Stimulated activated CD4-positive, alpha-beta T cell treated with anti-CD3 and anti-CD28 coated beads, Interleukin-15, amount 100 ng/mL, for 24 hours (primary cell): Measurements from ENCODE around the gene GOLGA6L2.
"Not testable (repeated sequence)": the region's sequence is repeated elsewhere in the genome, so short reads cannot be mapped to it uniquely, and the experiment has no call there.

Source experiments
- DNase-seq: peaks from one replicate; pipeline ENCODE4 v3.0.0-alpha.2; 2020

Gene GOLGA6L2, protein sequence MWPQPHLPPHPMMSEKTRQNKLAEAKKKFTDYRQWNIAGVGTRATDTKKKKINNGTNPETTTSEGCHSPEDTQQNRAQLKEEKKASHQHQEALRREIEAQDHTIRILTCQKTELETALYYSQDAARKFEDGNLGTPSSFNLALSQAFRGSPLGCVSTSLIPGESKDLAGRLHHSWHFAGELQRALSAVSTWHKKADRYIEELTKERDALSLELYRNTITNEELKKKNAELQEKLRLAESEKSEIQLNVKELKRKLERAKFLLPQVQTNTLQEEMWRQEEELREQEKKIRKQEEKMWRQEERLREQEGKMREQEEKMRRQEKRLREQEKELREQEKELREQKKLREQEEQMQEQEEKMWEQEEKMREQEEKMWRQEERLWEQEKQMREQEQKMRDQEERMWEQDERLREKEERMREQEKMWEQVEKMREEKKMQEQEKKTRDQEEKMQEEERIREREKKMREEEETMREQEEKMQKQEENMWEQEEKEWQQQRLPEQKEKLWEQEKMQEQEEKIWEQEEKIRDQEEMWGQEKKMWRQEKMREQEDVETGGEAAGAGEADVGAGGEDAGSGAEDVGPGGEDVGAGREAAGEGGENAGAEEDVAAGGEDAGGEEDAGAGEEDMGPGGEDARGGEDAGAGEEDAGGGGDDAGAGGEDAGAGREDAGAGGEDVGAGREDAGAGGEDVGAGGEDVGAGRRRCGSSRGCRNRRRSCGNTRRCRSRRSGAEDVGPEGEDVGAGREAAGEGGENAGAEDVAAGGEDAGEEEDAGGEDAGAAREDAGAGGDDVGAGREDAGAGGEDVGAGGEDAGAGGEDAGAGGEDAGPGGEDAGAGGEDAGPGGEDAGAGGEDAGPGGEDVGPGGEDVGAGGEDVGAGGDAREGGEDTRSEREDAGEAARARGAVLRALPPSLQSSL

DNA sequence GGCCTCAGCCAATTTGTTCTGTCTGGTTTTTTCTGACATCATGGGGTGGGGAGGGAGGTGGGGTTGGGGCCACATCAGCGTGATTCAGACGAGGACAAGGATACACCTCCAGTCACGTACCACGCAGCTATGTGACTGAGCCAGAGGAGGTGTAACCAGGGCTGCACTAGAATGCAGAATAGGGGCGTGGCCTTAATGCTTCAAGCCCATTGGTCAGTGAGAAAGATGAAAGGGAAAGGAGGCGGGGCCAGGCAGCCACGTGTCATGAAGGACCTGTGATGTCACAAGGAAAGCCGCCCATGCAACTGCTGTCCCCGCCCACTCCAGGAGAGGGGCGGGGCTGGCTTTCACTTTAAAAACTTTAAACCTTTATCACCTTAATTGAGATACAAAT, at the start of gene GOLGA6L2:
GOLGA6L2 (minus strand) TSS at position 137 of the 394 bp plus-strand sequence; CDS start at position 75, 62 bp downstream.
- DNase-seq: peak; percentile 28

DNA sequence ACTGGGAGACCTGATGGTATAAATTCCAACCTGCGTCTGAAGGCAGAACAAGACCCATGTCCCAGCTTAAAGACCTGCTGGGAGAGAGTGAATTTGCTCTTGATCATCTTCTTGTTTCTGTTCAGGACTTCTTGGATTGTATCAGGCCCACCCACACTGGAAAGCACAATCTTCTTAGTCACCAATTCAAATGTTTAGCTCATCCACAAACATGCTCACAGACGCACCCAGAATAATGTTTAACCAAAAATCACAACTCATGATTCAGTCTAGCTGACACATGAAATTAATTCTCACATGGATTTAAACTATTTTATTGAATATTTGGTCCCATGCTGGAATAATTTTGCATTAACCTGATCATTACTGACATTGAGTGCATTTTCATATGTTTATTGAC, 37.8 kb upstream of the GOLGA6L2 start:
- no peak for DNase-seq

DNA sequence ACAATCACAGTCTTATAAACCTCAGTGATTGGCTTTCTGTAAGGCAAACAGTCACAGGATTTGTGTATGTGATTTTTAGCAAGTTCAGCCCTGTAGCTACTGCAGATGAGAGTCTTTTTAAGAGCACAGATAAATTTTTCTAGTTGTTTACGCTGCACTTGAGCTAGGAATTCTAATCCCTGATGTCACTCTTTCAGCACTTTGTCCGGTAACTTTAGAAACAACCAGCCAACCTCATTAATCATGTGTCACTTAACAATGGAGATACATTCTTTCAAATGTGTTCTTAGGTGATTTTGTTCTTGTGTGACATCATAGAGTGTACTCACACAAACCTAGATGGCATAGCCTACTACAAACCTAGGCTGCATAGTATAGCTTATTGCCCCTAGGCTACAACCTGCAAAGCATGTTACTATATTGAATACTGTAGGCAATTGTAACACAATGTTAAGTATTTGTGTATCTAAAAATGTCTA, 36.8 kb upstream of the GOLGA6L2 start:
- DNase-seq: no peak

DNA sequence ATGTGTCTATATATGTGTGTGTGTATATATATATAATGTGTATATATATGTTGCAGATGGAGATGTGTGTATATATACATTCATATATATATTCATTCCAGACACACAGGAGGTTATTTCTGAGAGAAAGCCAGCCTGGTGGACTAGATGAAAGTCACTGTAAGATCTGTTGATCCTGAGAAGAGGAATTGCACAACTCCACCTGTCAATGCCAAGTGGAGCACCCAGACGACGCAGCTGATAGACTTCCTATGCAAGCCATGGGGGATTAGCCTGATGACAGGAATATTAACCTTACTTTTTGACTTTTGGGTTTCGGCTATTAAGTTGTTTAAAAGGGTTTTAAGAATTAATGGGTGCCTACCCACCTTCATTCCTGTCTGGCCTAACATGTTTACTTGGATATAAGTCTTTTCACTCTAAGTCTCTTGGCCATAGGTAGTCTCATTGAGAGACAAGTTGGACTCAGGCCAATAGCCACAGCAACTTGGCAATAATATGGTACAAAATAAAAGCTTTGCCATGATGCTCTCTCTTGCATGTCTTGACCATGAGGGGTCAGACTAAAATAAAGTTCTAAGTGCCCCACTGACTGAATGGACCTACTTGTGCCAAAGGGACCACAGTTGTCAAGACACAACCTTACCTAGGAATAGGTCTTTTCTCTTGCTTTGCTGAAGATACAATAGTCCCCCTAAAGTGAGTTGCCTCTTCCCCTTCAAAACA, 35.9 kb upstream of the GOLGA6L2 start:
- DNase-seq: no peak

DNA sequence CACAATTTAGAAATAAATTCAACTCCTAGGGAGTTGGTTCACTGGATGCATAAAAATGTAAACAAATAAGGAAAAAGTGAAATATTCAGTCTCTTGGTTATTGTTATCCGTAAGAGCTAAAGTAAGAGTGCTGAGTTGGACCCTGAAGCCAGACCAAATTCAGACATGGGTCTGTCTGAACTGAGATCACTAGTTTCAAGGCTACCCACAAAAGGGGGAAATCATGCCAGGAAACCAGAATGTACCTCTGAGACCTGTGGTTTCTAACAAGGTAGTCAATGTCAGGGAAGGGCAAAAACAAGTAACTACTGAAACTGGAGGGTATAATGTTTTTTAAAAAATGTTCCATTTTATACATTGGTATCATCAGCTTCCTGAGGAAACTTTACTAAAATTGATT, 35.2 kb upstream of the GOLGA6L2 start:
- DNase-seq: no peak

DNA sequence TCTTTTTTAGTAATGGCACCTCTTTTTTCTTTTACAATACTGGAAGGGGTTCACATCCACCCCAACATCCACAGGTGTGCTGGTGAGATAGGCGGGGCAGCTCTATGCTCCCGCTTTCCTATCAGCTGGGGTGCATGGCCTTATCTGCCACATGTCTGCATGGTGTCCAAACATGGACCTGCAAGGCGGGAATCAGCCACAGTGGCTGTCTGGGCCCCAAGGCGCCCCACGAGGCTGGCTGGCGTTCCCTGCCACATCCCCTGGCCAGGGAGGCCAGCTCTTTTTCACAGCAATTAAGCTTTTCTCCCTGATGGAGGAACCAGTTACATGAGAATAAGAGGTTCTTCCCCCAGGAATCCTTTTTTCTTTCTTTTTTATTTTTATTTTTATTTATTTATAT, 30.9 kb upstream of the GOLGA6L2 start:
- DNase-seq: no peak

DNA sequence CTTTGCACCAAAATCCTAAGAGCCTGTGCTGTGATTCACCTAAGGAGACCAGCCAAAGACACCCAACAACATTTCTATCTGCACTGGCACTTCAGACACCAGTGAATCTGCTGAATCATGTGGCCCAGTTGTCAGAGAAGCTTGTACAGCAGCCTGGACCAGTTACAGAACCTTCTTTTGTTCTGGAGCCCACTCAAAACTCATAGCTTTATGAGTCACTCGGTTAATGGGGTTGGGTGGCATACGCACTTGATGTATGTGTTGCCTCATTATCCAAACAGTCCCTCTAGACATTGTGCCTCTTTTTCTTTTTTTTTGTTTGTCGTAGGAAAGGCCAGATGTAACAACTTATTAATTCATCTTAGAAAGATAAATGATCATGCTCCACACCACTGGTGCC, 25.6 kb upstream of the GOLGA6L2 start:
- DNase-seq: no peak

DNA sequence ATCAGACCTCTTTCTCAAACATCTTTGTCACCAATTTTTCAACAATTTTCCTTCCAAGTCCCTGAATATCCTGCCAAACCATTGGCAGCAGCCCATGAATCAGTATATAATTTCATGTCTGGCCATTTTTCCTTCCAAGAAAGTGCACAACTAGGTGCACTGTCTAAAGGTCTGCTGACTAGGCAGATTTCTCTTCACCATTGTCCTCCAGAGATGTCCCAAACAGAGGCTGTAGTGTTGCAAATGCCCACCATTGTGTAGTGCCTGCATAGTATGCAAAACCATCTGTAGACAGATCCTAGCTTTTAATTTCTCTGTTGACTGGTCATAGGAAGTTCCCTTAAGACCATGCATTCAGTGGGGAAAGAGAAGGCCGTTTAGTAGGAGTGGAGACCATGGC, 25.0 kb upstream of the GOLGA6L2 start:
- no peak for DNase-seq

DNA sequence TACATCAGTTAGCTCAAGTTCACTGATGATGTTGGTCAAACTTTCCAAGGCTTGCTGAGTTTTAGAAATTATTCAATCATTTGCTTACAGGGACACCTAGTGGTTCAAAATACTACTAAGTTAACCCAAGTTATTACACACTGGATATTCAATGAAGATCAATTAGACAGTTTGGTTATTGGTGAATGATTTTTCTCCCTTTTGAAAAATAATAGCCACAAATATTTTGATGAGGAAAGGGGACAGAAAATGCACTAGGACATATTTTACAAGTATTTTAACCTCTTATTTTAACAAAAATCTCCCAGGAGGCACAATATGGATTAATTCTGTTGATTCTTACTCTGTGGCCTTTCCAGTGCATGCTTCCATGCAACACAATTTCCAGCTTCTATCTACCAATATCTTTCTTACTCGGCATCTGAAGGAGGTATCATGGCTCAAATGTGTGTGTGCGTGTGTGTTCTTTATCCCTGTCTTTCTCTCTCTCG, 20.1 kb upstream of the GOLGA6L2 start:
- DNase-seq: no peak

DNA sequence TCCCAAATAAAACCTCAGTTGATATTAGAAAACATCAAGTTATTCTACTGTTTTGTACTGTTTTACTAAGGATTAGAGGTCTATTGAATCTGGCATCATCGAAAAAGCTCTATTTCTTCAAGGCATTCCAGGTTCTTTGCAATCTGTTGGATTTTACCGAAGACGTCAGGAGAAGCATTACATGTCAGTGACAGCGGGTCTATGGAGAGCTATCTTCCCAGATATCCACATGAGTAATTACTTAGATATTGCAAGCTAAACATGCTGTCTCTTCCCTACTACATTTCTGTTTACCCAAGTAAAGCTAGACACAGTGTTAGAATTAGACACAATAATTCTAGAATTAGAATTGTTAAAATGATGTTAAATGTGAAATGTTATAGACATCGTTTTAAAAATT, 10.8 kb upstream of the GOLGA6L2 start:
- DNase-seq: no peak

DNA sequence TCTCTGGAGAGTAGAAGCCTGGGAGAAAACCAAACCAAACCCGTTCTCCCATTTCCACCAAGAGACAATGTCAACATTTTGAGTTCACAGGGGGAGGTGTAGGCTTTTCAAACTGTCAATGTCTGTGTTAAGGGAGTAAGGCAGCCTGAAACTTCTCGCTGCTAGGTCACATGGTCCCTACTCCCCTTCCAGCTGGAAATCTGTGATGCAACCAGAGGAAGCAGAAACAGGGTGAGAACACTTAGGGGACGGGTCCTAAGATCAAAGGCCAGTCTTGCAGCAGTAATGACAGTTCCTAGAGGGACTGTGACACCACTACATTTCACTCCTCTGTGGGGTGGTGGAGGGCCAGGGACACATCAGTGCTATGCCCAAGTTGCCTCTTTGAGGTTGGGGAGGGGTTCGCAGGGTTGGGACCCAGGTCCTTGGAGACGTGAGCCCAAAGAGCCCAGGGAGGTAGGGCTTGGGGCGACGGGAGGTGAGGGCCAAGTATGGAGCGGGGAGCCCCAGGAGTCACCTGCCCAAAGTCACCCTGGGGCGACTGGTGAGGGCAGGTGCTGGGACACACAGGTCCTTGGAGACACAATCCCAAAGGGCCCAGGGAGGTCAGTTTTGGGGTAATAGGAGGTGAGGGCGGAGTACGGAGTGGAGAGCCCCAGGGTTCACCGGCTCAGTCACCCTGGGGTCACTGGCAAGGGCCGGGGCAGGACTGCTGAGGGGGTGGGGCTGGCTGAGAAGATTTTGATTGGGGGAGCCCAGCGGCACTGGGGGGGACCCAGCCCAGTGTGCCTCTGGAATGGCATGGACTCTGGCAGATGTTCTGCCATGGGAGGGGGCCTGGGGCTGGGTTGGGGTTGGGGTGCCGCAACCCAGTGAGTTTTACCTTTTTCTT, 582 bp downstream of the GOLGA6L2 start:
- DNase-seq: no peak

DNA sequence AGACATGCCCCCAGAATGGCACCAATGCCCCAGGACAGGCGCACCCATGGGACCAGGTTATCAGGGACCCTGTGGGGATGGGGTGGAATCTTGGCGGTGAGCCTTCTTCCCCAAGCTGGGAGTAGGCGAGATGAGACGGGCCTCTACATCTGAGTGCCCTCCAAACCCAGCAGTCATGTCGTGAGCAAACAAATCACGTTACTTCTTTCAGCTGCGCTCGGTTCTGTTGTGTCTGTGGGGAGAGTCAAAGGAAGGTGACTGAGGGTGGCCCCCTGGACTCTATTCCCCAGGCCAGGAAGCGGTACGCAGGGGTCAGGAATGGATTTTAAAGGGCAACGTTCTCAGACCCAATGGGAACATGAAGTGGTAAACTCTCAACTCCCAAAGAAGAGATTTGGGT, 2.8 kb downstream of the GOLGA6L2 start:
- no peak for DNase-seq

DNA sequence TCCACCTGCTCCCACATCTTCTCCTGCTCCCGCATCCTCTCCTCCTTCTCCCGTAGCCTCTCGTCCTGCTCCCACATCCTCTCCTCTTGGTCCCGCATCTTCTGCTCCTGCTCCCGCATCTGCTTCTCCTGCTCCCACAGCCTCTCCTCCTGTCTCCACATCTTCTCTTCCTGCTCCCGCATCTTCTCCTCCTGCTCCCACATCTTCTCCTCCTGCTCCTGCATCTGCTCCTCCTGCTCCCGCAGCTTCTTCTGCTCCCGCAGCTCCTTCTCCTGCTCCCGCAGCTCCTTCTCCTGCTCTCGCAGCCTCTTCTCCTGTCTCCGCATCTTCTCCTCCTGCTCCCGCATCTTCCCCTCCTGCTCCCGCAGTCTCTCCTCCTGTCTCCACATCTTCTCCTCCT, 5.8 kb downstream of the GOLGA6L2 start:
- no peak for DNase-seq

DNA sequence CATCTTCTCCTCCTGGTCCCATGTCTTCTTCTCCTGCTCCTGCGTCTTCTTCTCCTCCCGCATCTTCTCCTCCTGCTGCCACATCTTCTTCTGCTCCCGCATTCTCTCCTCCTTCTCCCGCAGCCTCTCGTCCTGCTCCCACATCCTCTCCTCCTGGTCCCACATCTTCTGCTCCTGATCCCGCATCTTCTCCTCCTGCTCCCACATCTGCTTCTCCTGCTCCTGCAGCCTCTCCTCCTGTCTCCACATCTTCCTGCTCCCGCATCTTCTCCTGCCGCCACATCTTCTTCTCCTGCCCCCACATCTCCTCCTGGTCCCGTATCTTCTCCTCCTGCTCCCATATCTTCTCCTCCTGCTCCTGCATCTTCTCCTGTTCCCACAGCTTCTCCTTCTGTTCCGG, 6.4 kb downstream of the GOLGA6L2 start:
- DNase-seq: no peak

DNA sequence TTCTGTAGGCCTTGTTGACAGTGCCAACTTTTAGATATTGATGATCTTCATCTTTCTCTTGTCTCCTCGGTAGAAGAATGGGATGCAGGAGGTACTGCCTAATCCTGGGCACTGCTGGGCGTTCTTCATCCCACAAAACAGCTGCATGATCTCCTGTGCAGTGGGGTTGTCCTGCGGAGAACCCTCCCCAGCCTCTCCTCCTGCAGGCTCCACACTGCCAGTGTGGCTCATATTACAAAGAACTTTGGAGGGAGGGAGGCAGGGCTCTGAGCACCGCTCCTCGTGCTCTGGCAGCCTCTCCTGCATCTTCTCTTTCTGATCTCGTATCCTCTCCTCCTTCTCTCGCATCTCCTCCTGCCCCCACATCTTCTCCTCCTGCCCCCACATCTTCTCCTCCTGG, 7.5 kb downstream of the GOLGA6L2 start:
- no peak for DNase-seq

DNA sequence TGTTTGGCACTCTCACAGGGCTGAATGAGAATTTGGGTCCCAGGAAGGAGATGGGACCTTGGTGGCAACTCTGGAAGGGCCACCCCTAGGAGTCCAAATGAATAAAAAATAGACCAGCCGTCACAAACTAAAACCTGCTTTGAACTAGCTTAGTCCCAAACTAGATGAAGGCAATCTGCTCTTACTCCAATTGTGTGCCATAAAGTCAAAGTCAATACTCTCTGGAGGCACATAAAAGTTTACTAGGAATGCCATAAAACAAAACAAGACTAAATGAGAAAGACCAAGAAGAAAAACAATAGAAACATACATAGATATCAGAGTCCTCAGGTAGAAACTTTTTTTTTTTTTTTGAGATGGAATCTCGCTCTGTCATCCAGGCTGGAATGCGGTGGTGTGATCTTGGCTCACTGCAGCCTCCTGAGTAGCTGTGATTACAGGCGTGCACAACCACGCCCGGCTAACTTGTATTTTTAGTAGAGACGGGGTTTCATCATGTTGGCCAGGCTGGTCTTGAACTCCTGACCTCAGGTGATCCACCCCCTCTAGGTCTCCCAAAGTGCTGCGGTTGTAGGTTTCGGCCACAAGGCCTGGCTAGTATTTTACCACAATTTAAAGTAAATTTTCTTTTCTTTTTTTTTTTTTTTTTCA, 8.1 kb downstream of the GOLGA6L2 start:
- no peak for DNase-seq

DNA sequence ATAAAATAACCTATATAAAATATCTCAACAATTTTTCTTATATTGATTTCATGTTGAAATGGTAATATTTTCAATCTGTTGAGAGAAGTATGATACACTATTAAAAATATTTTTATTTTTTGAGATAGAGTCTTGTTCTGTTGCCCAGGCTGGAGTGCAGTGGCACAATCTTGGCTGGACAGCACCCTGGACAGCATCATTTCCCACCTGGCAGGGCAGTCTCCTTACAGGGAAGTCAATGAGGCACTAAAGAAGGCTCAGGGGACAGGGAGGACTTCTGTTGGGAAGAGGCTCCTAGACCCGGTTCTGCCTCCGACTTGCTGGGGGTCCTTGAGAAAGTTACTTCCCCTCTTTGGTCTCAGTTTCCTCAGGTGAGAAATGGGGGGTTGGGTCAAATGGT, 9.4 kb downstream of the GOLGA6L2 start:
- DNase-seq: no peak

DNA sequence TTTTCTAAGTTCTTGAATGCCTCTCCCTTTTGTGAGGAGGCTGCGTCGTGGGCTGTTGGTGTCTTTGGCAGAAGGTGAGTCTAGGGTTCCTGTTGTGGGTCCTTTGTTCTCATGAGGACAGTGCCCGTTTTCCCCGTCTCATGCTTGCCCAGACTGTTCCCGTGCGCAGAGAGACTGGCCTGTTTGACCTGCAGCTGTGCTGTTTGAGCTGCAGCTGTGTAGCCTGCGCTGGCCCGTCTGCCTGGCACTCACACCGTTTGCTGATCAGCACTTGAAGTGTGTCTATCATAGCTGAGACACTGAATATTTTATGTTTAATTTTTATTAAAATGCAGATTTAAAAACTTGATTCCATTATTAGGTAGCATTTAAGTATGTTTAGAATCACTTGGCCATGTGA, 9.9 kb downstream of the GOLGA6L2 start:
- DNase-seq: no peak

DNA sequence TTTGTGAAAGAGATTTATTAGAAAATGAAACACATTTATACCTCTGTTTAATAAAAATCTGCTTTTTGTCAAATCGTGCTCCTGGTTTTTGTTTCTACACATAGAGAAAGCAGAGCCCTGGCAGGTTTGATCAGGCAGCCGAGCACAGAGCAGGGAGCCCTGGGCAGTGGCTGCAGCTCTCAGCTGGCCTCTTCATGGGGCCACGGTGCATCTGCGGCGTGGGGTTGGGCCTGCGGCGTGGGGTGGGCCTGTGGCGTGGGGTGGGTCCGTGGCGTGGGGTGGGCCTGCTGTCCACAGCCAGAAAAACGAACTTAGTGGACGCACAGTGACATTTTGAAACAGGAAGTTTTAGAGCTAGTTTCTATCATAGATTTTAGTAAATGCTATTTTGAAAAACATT, 10.6 kb downstream of the GOLGA6L2 start:
- no peak for DNase-seq

DNA sequence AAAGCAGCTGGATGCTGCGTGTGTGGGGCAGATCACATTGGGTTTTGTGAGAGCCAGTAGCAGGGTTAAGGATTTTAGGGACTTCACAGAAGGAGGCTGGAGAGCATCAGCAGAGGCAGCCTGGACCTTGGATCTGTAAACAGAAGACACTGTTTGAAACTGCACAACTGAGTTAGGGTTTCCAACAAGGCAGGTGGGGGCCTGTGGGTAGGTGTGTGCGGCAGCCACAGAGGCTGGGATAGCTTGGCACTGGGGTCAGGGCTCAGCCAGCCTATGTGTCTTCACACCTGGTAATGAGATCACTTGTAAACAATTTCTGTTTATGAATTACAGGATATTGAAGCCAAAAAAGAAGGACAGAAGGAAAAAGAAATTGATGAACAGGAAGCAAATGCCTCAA, 12.3 kb downstream of the GOLGA6L2 start:
- not testable (repeated sequence) for DNase-seq

DNA sequence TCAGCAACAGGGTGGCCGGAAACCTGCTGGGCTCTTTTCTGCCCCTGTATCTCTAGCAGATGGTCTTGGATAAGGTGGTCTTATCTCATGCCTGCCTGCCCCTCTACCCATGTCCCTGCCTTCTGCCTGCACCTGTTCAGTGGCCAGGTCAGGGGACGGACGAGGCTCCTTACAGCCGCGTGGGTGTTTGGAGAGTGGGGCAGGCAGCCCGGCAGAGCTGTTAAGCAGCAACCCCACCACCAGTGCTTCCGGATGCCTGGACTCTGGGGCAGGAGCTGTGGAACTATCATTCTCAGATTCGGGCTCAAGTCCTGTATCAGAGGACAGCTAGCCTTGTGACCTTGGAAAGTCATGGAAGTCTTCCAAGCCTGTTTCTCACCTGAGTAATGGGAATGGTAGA, 21.7 kb downstream of the GOLGA6L2 start:
- not testable (repeated sequence) for DNase-seq
